RPMI7951 (cell line): ENCODE data around the gene HRH3. TPM values are rescaled to one million over a fixed set of nuclear protein-coding genes. Genes with fewer than 3 reads are reported as not detected.

ENCODE experiments used
- DNase-seq: peaks from one replicate; pipeline ENCODE4 v3.0.0-alpha.2; 2012; ENCODE audit warnings: low read depth
- total RNA-seq: library from RNA; depleted of rRNA; stranded (reverse); fragments of >200 nt; shearing (Covaris generic); gene quantifications from 2 replicates; pipeline ENCODE4 v1.2.3, GENCODE V29; 2014

The HRH3 gene
- total RNA-seq, 1 experiment from 2014 or later: not detected

GRCh38 chr20:62230696-62231095 lies 10.6 kb upstream of the HRH3 start:
- DNase-seq: no peak

GRCh38 chr20:62230276-62230675 lies 10.2 kb upstream of the HRH3 start:
- no peak for DNase-seq

GRCh38 chr20:62229667-62230066 lies 9.6 kb upstream of the HRH3 start:
- no peak for DNase-seq

- no peak for DNase-seq
These were observed 9.0 kb upstream of the HRH3 start for GRCh38 chr20:62228982-62229545.

GRCh38 chr20:62227977-62228958 lies 8.2 kb upstream of the HRH3 start:
- no peak for DNase-seq

- no peak for DNase-seq
These were observed 7.5 kb upstream of the HRH3 start for GRCh38 chr20:62227591-62227976.

- DNase-seq: no peak
These were observed 6.9 kb upstream of the HRH3 start for GRCh38 chr20:62226707-62227590.

GRCh38 chr20:62225820-62226635 lies 6.0 kb upstream of the HRH3 start:
- no peak for DNase-seq

- DNase-seq: no peak
These were observed 4.9 kb upstream of the HRH3 start for GRCh38 chr20:62225026-62225425.

GRCh38 chr20:62224113-62224855 lies 4.2 kb upstream of the HRH3 start:
- no peak for DNase-seq

GRCh38 chr20:62223571-62223970 lies 3.5 kb upstream of the HRH3 start:
- DNase-seq: no peak

- no peak for DNase-seq
These were observed 2.9 kb upstream of the HRH3 start for GRCh38 chr20:62222972-62223371.

- no peak for DNase-seq
These were observed 2.3 kb upstream of the HRH3 start for GRCh38 chr20:62222266-62222850.

- DNase-seq: no peak
These were observed 839 bp upstream of the HRH3 start for GRCh38 chr20:62220666-62221568.

GRCh38 chr20:62219101-62219991 lies 732 bp downstream of the HRH3 start:
- DNase-seq: no peak

GRCh38 chr20:62217913-62218773 lies 1.9 kb downstream of the HRH3 start:
- no peak for DNase-seq
